ENCODE results near the gene LYST. TPM values are rescaled to one million over a fixed set of nuclear protein-coding genes. Genes with fewer than 3 reads are reported as not detected.
A peak's percentile ranks its signal among the peaks of the same experiment; 100 is the strongest.

LYST gene
- total and polyA plus RNA-seq, 2 of the 8 experiments (the other 6 are each of a cell fraction or from before 2014, with no cell fraction given): 0.29 to 0.58 TPM

GRCh38 chr1:235708390-235708962 lies 158.2 kb downstream of the LYST start:
- POLR2A ChIA-PET (ENCODE audit: partially characterized antibody): no interaction called here

More at GRCh38 chr1:235708390-235708962, 158.2 kb downstream of the LYST start:
- Histone ChIP-seq H3K4ac (replicated peaks; ENCODE audit: insufficient read length, low read depth, low read length) (no peak overlapping the region), H3K9ac (replicated peaks in 1 of 4; ENCODE audit: extremely low read depth in 1 of 4, low read depth in 3 of 4, low read length in 3 of 4) (no peak overlapping the region), H3K18ac (ENCODE audit: extremely low read depth, low read length) (no peak overlapping the region), H2AK5ac (ENCODE audit: low read depth, low read length) (no peak overlapping the region), H4K20me1 (replicated peaks in 1 of 2; ENCODE audit: control insufficient read depth in 1 of 2, insufficient read depth in 2 of 2, low read length in 2 of 2) (no peaks in the 10 kb centered on the region), H3K23me2 (ENCODE audit: low read depth, low read length) (no peaks in the 10 kb centered on the region), H3K56ac (replicated peaks; ENCODE audit: insufficient read length, low read depth, low read length) (no peak overlapping the region), H4K8ac (ENCODE audit: extremely low read depth, insufficient read depth, low read length) (no peak overlapping the region), H2BK12ac (ENCODE audit: low read depth, low read length) (no peak overlapping the region), H3K27me3 (replicated peaks in 1 of 4; ENCODE audit: control insufficient read depth in 3 of 4, extremely low read depth in 1 of 4, insufficient read depth in 3 of 4, low read length in 3 of 4) (peaks cover 0 to 1% (median 0%) of the 10 kb centered on the region in 4 experiments; a peak in 1 of 7 replicates), H4K5ac (ENCODE audit: insufficient read length, low read depth, low read length) (no peak overlapping the region), H3K4me2 (ENCODE audit: insufficient read depth in 1 of 2, low read depth in 2 of 2, low read length in 2 of 2) (no peak overlapping the region), H4K91ac (replicated peaks; ENCODE audit: insufficient read length, low read length) (no peak overlapping the region), H3K14ac (ENCODE audit: insufficient read length) (no peak overlapping the region), H3K4me3 (ENCODE audit: extremely low read depth in 1 of 4, insufficient read depth in 2 of 4, low read depth in 3 of 4, low read length in 4 of 4) (no peak overlapping the region), H2AFZ (ENCODE audit: low read length) (peak overlapping the region; percentile 66), H3K36me3 (ENCODE audit: control insufficient read depth in 2 of 4, insufficient read depth in 4 of 4, low read length in 3 of 4) (no peaks in the 10 kb centered on the region), H2BK20ac (ENCODE audit: low read length) (no peak overlapping the region), H3K27ac (ENCODE audit: low read depth, low read length) (no peak overlapping the region), H2BK5ac (ENCODE audit: low read depth, low read length) (no peak overlapping the region), H3K9me3 (ENCODE audit: insufficient read depth in 2 of 2, low read depth in 1 of 2, low read length in 1 of 2) (no peaks in the 10 kb centered on the region), H3K4me1 (replicated peaks in 1 of 4; ENCODE audit: control insufficient read depth in 3 of 4, insufficient read depth in 4 of 4, low read length in 3 of 4) (peaks cover 0 to 3% (median 1%) of the 10 kb centered on the region in 4 experiments; a peak in 2 of 7 replicates), H3K23ac (ENCODE audit: insufficient read length) (no peak overlapping the region), H2BK15ac (ENCODE audit: low read length) (no peak overlapping the region), H3K79me1 (ENCODE audit: low read depth, low read length) (no peaks in the 10 kb centered on the region), H2BK120ac (replicated peaks; ENCODE audit: low read depth, low read length) (no peak overlapping the region), H3K79me2 (ENCODE audit: control insufficient read depth in 1 of 2, insufficient read depth in 2 of 2, low read length in 2 of 2) (no peaks in the 10 kb centered on the region)
- FAIRE-seq: no peak
- 82% methylated on average over 4 of the region's 4 CpGs; no CpG with 5 or more reads in 1 of the 2 experiments for WGBS, 2 experiments (ENCODE audit: extremely low coverage in 1 of 2, insufficient coverage in 1 of 2, insufficient read length in 1 of 2, insufficient replicate concordance in 2 of 2, low coverage in 1 of 2, low lambda C conversion rate in 2 of 2, missing lambda C conversion rate in 1 of 2)
- DNase-seq (ENCODE audit: low read depth in 1 of 2, low spot score in 2 of 2): no peak
- no peak for TF ChIP-seq RFX5 (IDR thresholded peaks at IDR 0.05; ENCODE audit: borderline replicate concordance, low read depth, low read length)
- no peak for TF ChIP-seq MAFK (IDR thresholded peaks at IDR 0.05; ENCODE audit: low read depth, low read length)
- no peak for TF ChIP-seq NRF1 (IDR thresholded peaks at IDR 0.05; ENCODE audit: low read depth, low read length)
- no peak for TF ChIP-seq MAX (IDR thresholded peaks at IDR 0.05)
- TF ChIP-seq CHD1 (IDR thresholded peaks at IDR 0.05; ENCODE audit: low read depth, low read length): no peak
- TF ChIP-seq SIRT6 (IDR thresholded peaks at IDR 0.05; ENCODE audit: low read length): no peak
- TF ChIP-seq JUN (IDR thresholded peaks at IDR 0.05; ENCODE audit: low read depth, low read length): no peak
- TF ChIP-seq USF2 (IDR thresholded peaks at IDR 0.05; ENCODE audit: low read length): no peak
- no peak for TF ChIP-seq E2F6 (IDR thresholded peaks at IDR 0.05)
- CTCF ChIA-PET (ENCODE audit: partially characterized antibody): interaction anchor here (1.3 kb wide), 1 partner anchor 108 kb away, joined by 3 read pairs; no protein-coding TSS in a partner anchor

Data from H1 (cell line).